Ovary (tissue), 9 donors: ENCODE data around the gene F8. TPM values are rescaled to one million over a fixed set of nuclear protein-coding genes. Genes with fewer than 3 reads are reported as not detected.

Experiments used
- DNase-seq, 5 donors: peaks; one replicate each; pipeline ENCODE4 v3.0.0-alpha.2; 2019 to 2020
- H3K27ac ChIP-seq, 2 donors: fragments of 200-600 bp; one replicate each; pipeline versions ENCODE4 v1.5.1 to v1.8.0; 2019 to 2022
- H3K27me3 ChIP-seq: fragments of 200-600 bp; one replicate; pipeline ENCODE4 v1.8.0; 2022
- H3K36me3 ChIP-seq: fragments of 200-600 bp; sonication (generic); one replicate; pipeline ENCODE4 v1.5.1; 2019
- H3K4me1 ChIP-seq: one replicate; pipeline ENCODE4 v1.8.1; 2013; ENCODE audit warnings: mild to moderate bottlenecking, moderate library complexity; ENCODE audit not compliant: insufficient read depth
- H3K4me3 ChIP-seq: fragments of 200-600 bp; sonication (generic); one replicate; pipeline ENCODE4 v1.5.1; 2017
- H3K9me3 ChIP-seq, 2 donors: fragments of 200-600 bp in 1 of 2; sonication (generic) in 1 of 2; one replicate each; pipeline versions ENCODE4 v1.5.1 to v1.8.1; 2013 to 2019; ENCODE audit warnings: mild to moderate bottlenecking in 1 of 2, moderate library complexity in 1 of 2
- EP300 ChIP-seq: sonication (generic); formaldehyde crosslinking; IDR thresholded peaks from one replicate; pipeline ENCODE4 v1.6.1; 2017; ENCODE audit warnings: antibody characterized with exemption
- POLR2A ChIP-seq: fragments of 450-650 bp; IDR thresholded peaks from one replicate; pipeline ENCODE4 v1.6.1; 2017; ENCODE audit warnings: antibody characterized with exemption, mild to moderate bottlenecking, moderate library complexity
- WGBS, 3 donors: extraction: QIAGEN DNeasy Blood & Tissue Kit in 1 of 3; methylation state at CpG; one replicate each; pipeline versions ENCODE4 v1.1.5 to v1.1.7; 2013 to 2017; 5-methylcytosine and 5-hydroxymethylcytosine counted together
- intact Hi-C, 4 donors: fragments of 100-400 bp; cut with DNase I; formaldehyde crosslinking; loops; one replicate each; pipeline versions ENCODE4 v1.11.0 to v1.15.1; 2022 to 2023
- polyA plus RNA-seq, 2 donors: library from polyadenylated mRNA; stranded (reverse); fragments of 200-250 nt in 1 of 2; fragments of 350-450 nt in 1 of 2; fragmentation: Illumina TruSeq in 1 of 2; extraction: RNeasy Lipid Tissue Mini Kit (QIAGEN cat#74804) in 1 of 2; gene quantifications; one replicate each; pipeline ENCODE4 v1.2.3, GENCODE V29; 2013 to 2014
- total RNA-seq, 7 donors: library from RNA; depleted of rRNA in 2 of 7; stranded (reverse); fragments of >200 nt in 2 of 7; fragmentation: NEBNext Ultra II Directional in 3 of 7; extraction: Animal tissue kit (Norgen Biotek cat#: 25700) in 3 of 7; gene quantifications; one replicate each; pipeline versions ENCODE4 v1.1.0 to v1.2.4, GENCODE V29; 2016 to 2023
- TF ChIP-seq, protein P1 (sequence below), 3 donors: fragments of 450-650 bp in 2 of 3; fragments of 200-600 bp in 1 of 3; IDR thresholded peaks; one replicate each; pipeline versions ENCODE4 v1.5.1 to v1.8.0; 2016 to 2022; ENCODE audit warnings: antibody characterized with exemption in 3 of 3, mild to moderate bottlenecking in 1 of 3
- donor health status: DM: no; HTN: no; CAD: no; lungs with moderate emphysema.
- donor health status: DM: no; HTN: no; CAD: no.
- donor health status: Bipolar disorder and iron deficiency.
- donor health status: DM: yes; HTN: yes; CAD: no.
- donor health status: DM: no; HTN: no; CAD: no.
- donor health status: DM: yes; HTN: yes; CAD: no.

Gene F8
- total and polyA plus RNA-seq, 9 donors = 15.3 to 77.5 (median 22.2) TPM

DNA sequence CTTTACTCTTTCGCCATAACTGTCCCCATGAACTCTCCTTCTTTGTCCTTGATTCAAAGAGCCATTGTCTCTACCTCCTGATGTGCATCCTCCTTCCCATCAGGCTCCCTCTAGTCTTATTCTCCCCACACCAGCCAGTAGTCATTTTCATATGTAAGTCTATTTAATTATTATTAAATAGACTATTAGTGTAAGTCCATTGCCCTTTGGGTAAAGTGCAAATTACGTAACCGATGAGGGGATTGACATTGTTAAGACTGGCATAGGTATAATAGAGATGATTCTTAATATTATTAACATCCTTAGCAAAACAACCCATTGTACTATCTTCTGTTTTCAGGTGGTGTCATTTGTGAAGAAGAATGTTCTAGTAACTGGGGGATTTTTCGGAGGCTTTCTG lies 31.7 kb upstream of the F8 start:
- 81 to 87% (median 83%) methylated on average over 4 of the region's 4 CpGs for WGBS, 3 donors
- H3K27ac ChIP-seq = no peak overlapping the region
- TF ChIP-seq, protein P1, sequence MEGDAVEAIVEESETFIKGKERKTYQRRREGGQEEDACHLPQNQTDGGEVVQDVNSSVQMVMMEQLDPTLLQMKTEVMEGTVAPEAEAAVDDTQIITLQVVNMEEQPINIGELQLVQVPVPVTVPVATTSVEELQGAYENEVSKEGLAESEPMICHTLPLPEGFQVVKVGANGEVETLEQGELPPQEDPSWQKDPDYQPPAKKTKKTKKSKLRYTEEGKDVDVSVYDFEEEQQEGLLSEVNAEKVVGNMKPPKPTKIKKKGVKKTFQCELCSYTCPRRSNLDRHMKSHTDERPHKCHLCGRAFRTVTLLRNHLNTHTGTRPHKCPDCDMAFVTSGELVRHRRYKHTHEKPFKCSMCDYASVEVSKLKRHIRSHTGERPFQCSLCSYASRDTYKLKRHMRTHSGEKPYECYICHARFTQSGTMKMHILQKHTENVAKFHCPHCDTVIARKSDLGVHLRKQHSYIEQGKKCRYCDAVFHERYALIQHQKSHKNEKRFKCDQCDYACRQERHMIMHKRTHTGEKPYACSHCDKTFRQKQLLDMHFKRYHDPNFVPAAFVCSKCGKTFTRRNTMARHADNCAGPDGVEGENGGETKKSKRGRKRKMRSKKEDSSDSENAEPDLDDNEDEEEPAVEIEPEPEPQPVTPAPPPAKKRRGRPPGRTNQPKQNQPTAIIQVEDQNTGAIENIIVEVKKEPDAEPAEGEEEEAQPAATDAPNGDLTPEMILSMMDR (IDR thresholded peaks at IDR 0.05) = no peak
- TF ChIP-seq POLR2A (no peak), EP300 (no peak)
- H3K4me1 ChIP-seq = no peaks in the 10 kb centered on the region
- no peaks in the 10 kb centered on the region for H3K36me3 ChIP-seq
- intact Hi-C loops = no loop called here
- DNase-seq = no peak
- no peaks in the 10 kb centered on the region for H3K27me3 ChIP-seq
- H3K4me3 ChIP-seq = no peak overlapping the region
- H3K9me3 ChIP-seq = no peaks in the 10 kb centered on the region

DNA sequence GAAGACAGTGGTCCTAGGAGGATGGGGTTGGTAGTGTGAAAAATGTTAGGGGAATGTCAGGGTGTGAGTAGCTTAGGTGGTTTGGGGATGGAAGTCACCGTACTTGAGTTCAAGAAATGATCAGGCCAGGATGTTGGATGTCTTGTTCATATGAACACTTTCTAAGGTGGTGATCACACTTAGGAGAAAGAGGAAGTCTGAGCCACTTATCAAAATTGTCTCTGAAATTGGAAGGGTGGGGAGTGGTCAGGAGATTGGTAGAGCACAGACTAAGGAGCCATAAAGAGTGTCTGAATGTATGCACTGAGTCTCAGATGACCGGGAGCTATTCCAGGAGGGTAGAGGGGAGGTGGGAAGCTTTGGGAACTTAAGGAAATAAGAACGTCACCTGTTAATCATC lies 31.1 kb upstream of the F8 start:
- WGBS, 3 donors = 66 to 76% (median 72%) methylated on average over 3 of the region's 3 CpGs
- intact Hi-C loops = no loop called here
- TF ChIP-seq POLR2A (no peak), EP300 (no peak)
- TF ChIP-seq, protein P1 (IDR thresholded peaks at IDR 0.05) = no peak

DNA sequence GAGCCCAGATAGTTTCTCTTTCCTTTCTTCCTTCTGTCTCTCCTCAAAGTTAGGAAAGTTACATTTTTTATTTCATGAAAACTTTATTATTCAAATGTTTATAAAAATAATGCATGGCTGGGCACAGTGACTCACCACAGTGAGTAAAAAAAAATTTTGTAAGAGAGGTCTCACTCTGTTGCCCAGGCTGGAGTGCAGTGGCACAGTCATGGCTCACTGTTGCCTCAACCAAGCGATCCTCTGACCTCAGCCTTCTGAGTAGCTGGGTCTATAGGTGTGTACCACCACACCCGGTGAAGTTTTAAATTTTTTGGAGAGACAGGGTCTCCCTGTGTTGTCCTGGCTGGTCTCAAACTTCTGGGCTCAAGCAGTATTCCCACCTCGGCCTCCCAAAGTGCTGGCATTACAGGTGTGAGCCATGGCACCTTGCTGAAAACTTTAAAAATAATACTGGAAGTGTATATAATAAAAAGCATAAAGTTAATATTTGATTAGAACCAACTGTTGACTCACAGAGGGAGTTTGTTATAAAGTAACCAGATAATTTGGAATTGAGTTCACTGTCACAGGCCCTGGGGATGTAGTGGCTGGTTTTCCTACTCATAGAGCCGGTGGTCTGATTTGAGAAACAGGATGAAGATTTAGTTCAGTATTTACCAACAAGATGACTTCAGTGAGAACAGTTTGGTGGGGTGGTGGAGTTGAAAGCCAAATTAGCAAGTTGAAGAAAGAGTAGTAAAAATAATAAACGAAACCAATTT lies 30.4 kb upstream of the F8 start:
- TF ChIP-seq POLR2A (no peak), EP300 (no peak)
- TF ChIP-seq, protein P1 (IDR thresholded peaks at IDR 0.05) = no peak
- Histone ChIP-seq H3K36me3 (no peaks in the 10 kb centered on the region), H3K9me3 (no peaks in the 10 kb centered on the region), H3K4me1 (no peaks in the 10 kb centered on the region), H3K27ac (no peak overlapping the region), H3K27me3 (no peaks in the 10 kb centered on the region), H3K4me3 (no peak overlapping the region)
- 68 to 71% (median 70%) methylated on average over 5 of the region's 5 CpGs for WGBS, 3 donors
- no peak for DNase-seq
- intact Hi-C loops = no loop called here

More for the DNA sequence above, 31.1 kb upstream of the F8 start:
- DNase-seq = no peak
- no peaks in the 10 kb centered on the region for H3K36me3 ChIP-seq
- H3K27ac ChIP-seq = no peak overlapping the region
- no peaks in the 10 kb centered on the region for H3K27me3 ChIP-seq
- H3K4me1 ChIP-seq = no peaks in the 10 kb centered on the region
- no peak overlapping the region for H3K4me3 ChIP-seq
- H3K9me3 ChIP-seq = no peaks in the 10 kb centered on the region

DNA sequence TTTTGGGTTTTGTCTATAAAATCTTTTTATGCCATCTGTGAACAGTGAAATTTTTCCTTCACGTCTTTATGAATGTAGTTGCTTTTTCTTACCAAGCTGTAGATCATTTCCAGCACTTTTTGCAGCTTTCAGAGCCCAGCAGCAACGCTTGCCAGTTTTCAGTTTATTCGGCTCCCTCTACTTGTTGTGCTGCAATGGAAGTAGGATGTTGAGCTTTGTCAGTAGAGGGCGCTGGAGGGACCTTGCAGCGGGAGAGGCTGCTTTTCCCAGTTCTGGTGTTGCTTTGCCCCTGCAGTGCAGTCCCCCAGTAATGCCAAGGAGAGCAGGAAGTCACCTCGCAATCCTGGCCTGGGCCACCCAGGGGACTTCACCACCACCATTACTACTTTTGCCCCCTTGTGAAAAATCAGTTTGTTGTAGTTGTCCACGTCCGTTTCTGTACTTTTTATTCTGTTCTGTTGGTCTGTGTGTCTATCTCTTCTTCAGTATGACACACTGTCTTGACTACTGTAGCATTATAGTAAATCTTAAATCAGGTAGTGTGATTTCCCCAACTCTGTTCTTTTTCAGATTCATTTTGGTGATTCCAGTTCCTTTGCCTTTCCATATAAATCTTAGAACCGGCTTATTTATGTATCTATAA lies 26.6 kb upstream of the F8 start:
- Histone ChIP-seq H3K27ac (no peak overlapping the region), H3K9me3 (no peaks in the 10 kb centered on the region), H3K27me3 (no peaks in the 10 kb centered on the region), H3K36me3 (no peaks in the 10 kb centered on the region), H3K4me3 (no peak overlapping the region), H3K4me1 (no peaks in the 10 kb centered on the region)
- TF ChIP-seq, protein P1 (IDR thresholded peaks at IDR 0.05) = no peak
- TF ChIP-seq POLR2A (no peak), EP300 (no peak)
- intact Hi-C loops = no loop called here
- WGBS, 3 donors = 37 to 40% (median 37%) methylated on average over 9 of the region's 9 CpGs
- peak in 3 of 5 donors; percentile 32 to 48 (median 37) for DNase-seq
